PFSK-1 (cell line): ENCODE data around the gene TTLL11.

Experiments
- FOXP2 ChIP-seq: optimal IDR thresholded peaks from 2 replicates; pipeline ENCODE3; 2011; ENCODE audit warnings: borderline replicate concordance, control low read depth, inconsistent platforms; ENCODE audit not compliant: insufficient read depth; ENCODE audit errors: extremely low read length, extremely low read depth
- POLR2AphosphoS5 ChIP-seq: IDR thresholded peaks from 2 replicates; pipeline ENCODE4 v1.6.1; 2012; ENCODE audit warnings: low read depth, mild to moderate bottlenecking, control low read depth, low read length, moderate library complexity
- REST ChIP-seq, 2 experiments: IDR thresholded peaks; 2 replicates each; pipeline versions ENCODE4 v1.6.1 to v1.8.0; 2011 to 2012; ENCODE audit warnings: low read depth in 2 of 2, low read length in 2 of 2, control low read depth in 1 of 2, inconsistent platforms in 1 of 2, mild to moderate bottlenecking in 1 of 2, moderate library complexity in 1 of 2; ENCODE audit not compliant: insufficient read depth in 1 of 2
- SIN3A ChIP-seq: IDR thresholded peaks from 2 replicates; pipeline ENCODE4 v1.6.1; 2012; ENCODE audit warnings: mild to moderate bottlenecking, low read length, moderate library complexity, borderline replicate concordance; ENCODE audit not compliant: insufficient read depth
- TAF1 ChIP-seq: IDR thresholded peaks from 2 replicates; pipeline ENCODE4 v1.6.1; 2012; ENCODE audit warnings: low read length, control low read depth, borderline replicate concordance; ENCODE audit not compliant: insufficient read depth

GRCh38 chr9:122031157-122031556, 62.0 kb downstream of the TTLL11 start:
- TF ChIP-seq REST (IDR thresholded peaks at IDR 0.05; ENCODE audit: insufficient read depth in 1 of 2, low read depth in 2 of 2, low read length in 2 of 2), result no peak
- TF ChIP-seq SIN3A, result no peak
- no peak for TF ChIP-seq POLR2AphosphoS5
- no peak for TF ChIP-seq TAF1
- no peak for TF ChIP-seq FOXP2
